Lower leg skin (tissue), 4 donors: ENCODE measurements around the gene CHST12. TPM values are rescaled to one million over a fixed set of nuclear protein-coding genes. Genes with fewer than 3 reads are reported as not detected.

Source experiments
- DNase-seq, 2 donors: peaks; one replicate each; pipeline ENCODE4 v3.0.0-alpha.2; 2019; ENCODE audit warnings: low spot score in 2 of 2
- H3K4me3 ChIP-seq: fragments of 200-600 bp; sonication (generic); 2 replicates; pipeline ENCODE4 v1.5.1; 2017; ENCODE audit warnings: mild to moderate bottlenecking, low read depth; ENCODE audit not compliant: poor library complexity, severe bottlenecking
- CTCF ChIP-seq, 3 donors: fragments of 450-650 bp; IDR thresholded peaks; one replicate each; pipeline ENCODE4 v1.5.1; 2016; ENCODE audit warnings: antibody characterized with exemption in 3 of 3, mild to moderate bottlenecking in 3 of 3, moderate library complexity in 2 of 3
- POLR2A ChIP-seq, 2 donors: fragments of 450-650 bp; IDR thresholded peaks; one replicate each; pipeline ENCODE4 v1.6.1; 2016 to 2017; ENCODE audit warnings: antibody characterized with exemption in 2 of 2, mild to moderate bottlenecking in 1 of 2, moderate library complexity in 1 of 2
- WGBS, 2 donors: methylation state at CpG; one replicate each; pipeline ENCODE4 v1.1.5; 2018; 5-methylcytosine and 5-hydroxymethylcytosine counted together
- intact Hi-C: fragments of 100-400 bp; cut with DNase I; formaldehyde crosslinking; loops from one replicate; pipeline ENCODE4 v1.15.0; 2023; ENCODE audit warnings: low total_unique reads
- total RNA-seq, 4 donors: library from RNA; depleted of rRNA; stranded (reverse); fragments of >200 nt; gene quantifications; one replicate each; pipeline ENCODE4 v1.1.0, GENCODE V29; 2016

The CHST12 gene
- total RNA-seq, 4 donors from 2014 or later, result 23.7 to 34.3 (median 26.8) TPM

DNA sequence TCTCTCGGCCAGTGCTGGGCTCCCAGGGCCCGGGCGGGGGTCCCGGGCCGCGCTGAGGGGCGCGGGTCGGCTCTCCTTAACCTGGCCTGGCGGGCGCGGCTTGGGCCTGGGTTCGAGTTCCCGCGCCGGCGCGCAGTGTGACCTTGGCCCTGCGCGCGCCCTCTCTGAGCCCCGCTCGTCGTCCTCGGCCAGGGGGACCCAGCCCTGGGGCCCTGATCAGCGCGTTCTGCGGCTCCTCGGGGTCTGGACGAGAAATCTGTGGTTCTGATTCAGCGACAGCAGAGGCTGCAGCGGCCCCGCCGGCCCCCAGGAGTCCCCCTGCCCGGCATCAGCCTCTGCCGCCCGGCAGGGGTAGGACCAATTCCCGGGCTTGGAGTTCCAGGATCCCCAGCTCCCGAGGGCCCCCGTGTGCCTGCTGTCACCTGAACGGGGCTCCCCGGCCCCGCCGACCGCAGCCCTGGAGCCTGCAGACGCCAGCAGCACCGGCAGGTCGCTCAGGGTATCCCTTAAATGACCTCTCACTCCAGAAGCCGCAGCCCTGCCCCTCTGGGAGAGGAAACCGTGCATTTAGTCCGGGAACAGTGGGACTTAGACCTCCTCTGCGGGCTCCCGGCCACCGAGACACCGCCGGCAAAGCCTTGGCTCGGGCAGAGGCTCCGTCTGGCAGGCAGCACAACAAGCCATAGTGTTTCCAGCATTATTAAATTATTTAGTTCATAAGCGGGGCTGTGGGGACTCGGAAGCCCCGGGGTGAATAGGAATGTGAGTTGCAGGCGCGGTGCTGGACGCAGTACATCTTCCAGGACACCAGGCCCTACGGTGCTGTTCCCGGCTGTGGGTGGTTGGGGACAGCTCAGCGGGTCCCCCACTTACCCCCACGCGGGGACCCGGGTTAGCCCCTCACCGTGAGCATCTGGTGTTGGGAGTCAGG, 572 bp downstream of the CHST12 start:
- no peak for DNase-seq
- TF ChIP-seq CTCF (IDR thresholded peaks at IDR 0.05) (no peak), POLR2A (IDR thresholded peaks at IDR 0.05) (no peak)
- intact Hi-C loops, result no loop called here
- peak overlapping the region; percentile 85 for H3K4me3 ChIP-seq
- 2 to 5% methylated on average over 23 to 47 of the region's 71 CpGs for WGBS, 2 donors

DNA sequence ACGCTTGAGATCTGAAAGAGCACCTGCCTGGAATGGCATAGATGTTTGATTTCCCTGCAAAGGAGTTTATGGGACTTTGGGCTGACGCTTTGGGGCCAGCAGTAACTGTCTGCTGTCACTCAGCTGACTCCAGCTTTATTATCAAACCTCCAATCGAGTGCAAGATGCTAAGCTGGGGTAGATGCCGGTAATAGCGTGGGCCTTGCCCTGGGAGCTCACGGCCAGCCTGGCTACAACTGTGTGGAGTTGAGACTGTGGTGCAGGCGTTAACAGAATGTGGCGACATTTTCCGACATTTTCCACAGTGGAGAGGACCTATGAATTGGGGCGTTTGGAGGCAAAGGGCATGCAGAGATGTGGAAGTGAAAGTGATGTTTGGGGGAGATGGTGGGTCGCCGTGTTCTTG, 1.3 kb downstream of the CHST12 start:
- no peak for DNase-seq
- TF ChIP-seq POLR2A (IDR thresholded peaks at IDR 0.05) (no peak), CTCF (IDR thresholded peaks at IDR 0.05) (no peak)
- no peak overlapping the region for H3K4me3 ChIP-seq
- WGBS, 2 donors, result 46 to 62% methylated on average over 12 of the region's 12 CpGs
- intact Hi-C loops, result no loop called here

DNA sequence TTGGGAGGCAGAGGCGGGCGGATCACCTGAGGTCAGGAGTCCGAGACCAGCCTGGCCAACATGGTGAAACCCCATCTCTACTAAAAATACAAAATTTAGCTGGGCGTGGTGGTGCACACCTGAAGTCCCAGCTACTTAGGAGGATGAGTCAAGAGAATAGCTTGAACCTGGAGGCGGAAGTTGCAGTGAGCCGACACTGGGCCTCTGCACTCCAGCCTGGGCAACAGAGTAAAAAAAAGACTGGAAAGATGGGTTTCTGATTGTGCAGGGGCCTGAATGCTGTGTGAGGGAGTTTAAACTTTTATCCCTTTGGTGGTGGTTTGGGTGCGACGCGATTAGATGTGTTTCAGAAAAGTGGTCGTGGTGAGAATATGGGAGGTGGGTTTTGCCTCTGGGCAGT, 1.8 kb downstream of the CHST12 start:
- DNase-seq, result no peak
- intact Hi-C loops, result no loop called here
- no peak for TF ChIP-seq POLR2A (IDR thresholded peaks at IDR 0.05)
- no peak for TF ChIP-seq CTCF (IDR thresholded peaks at IDR 0.05)
- no peak overlapping the region for H3K4me3 ChIP-seq
- 88 to 89% methylated on average over 10 of the region's 10 CpGs for WGBS, 2 donors

DNA sequence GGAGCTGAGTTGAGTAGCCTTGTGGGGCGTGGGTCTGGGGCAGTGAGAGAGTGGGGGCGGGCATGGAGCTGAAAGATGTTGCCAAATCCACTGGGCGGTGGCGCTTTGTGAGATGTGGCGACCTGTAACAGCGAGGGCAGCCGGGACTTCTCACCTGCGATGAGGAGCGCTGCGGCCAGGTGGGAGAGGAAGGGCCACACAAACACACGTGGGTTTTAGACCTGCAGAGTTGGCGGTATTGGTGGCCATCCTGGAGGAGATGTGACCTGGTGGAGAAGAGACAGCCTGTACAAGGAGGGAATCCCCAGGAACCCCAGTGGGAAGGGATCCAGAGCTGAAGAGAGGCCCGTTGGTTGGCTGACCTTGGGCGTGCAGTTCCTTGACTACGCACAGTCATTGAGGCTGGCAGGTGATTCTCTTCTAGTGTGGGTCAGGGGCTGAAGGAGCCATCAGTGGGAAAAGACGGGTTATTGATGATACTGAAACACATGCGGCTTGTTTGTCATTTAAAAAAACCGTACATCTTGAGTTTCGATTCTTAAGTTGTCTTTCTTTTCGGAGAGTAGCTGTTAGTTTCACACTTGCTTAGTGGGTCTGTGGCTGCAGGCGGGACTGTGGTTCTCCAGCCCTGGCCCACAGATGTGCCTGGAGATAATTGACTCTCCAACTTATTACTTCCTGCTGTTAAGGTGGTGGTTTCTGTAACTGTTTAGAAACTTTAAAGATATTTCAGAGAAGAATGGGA, 2.4 kb downstream of the CHST12 start:
- 78 to 81% methylated on average over 21 of the region's 21 CpGs for WGBS, 2 donors
- intact Hi-C loops, result no loop called here
- no peak overlapping the region for H3K4me3 ChIP-seq
- no peak for DNase-seq
- no peak for TF ChIP-seq CTCF (IDR thresholded peaks at IDR 0.05)
- TF ChIP-seq POLR2A (IDR thresholded peaks at IDR 0.05), result no peak

GRCh38 chr7:2409745-2410414, 6.5 kb downstream of the CHST12 start:
- 60 to 72% methylated on average over 15 of the region's 15 CpGs for WGBS, 2 donors
- intact Hi-C loops, result no loop called here
- no peak for TF ChIP-seq CTCF (IDR thresholded peaks at IDR 0.05)
- no peak for TF ChIP-seq POLR2A (IDR thresholded peaks at IDR 0.05)
- no peak overlapping the region for H3K4me3 ChIP-seq
- no peak for DNase-seq
